Ishikawa (cell line): ENCODE data around the gene LIPG.

Experiments used
- EGR1 ChIP-seq: IDR thresholded peaks from 2 replicates; pipeline ENCODE4 v1.6.1; 2012
- FOXM1 ChIP-seq: IDR thresholded peaks from 2 replicates; pipeline ENCODE4 v1.6.1; 2012; ENCODE audit warnings: low read depth, borderline replicate concordance
- NFIC ChIP-seq: IDR thresholded peaks from 2 replicates; pipeline ENCODE4 v1.6.1; 2012
- RAD21 ChIP-seq: IDR thresholded peaks from 2 replicates; pipeline ENCODE4 v1.6.1; 2012; ENCODE audit warnings: low read depth
- REST ChIP-seq: IDR thresholded peaks from 2 replicates; pipeline ENCODE4 v1.6.1; 2012; ENCODE audit warnings: low read depth, mild to moderate bottlenecking
- TAF1 ChIP-seq: IDR thresholded peaks from 2 replicates; pipeline ENCODE4 v1.6.1; 2012; ENCODE audit warnings: low read depth, mild to moderate bottlenecking
- TEAD4 ChIP-seq: IDR thresholded peaks from 2 replicates; pipeline ENCODE4 v1.6.1; 2012
- YY1 ChIP-seq: IDR thresholded peaks from 2 replicates; pipeline ENCODE4 v1.6.1; 2012; ENCODE audit warnings: low read depth

- TF ChIP-seq REST (no peak), TAF1 (no peak), EGR1 (no peak), YY1 (no peak), TEAD4 (no peak), RAD21 (no peak), FOXM1 (no peak), NFIC (no peak)
Measured at GRCh38 chr18:49647496-49648168, 85.8 kb downstream of the LIPG start.
